Endothelial cell of umbilical vein (primary cell): Measurements from ENCODE around the gene DHRS2. TPM values are rescaled to one million over a fixed set of nuclear protein-coding genes. Genes with fewer than 3 reads are reported as not detected.

ENCODE experiments used
- BruUV-seq: library from RNA; stranded (reverse); fragments of 400-500 nt; replicated peaks from 2 replicates; lab custom pipeline; 2021; lab: Mats Ljungman, UMichigan
- CTCF ChIA-PET: fragments of 300-600, 350-600 bp; sonication (Branson Sonifier 250); formaldehyde crosslinking; loops from one replicate; lab custom pipeline; 2021; ENCODE audit warnings: antibody characterized with exemption, inconsistent platforms; lab: Charles Lee
- POLR2A ChIA-PET: fragments of 300-600, 350-600 bp; sonication (Branson Sonifier 250); formaldehyde crosslinking; loops from one replicate; lab custom pipeline; 2021; ENCODE audit warnings: antibody characterized with exemption, inconsistent platforms; lab: Charles Lee
- DNase-seq: peaks from one replicate; pipeline ENCODE4 v3.0.0-alpha.2; 2011; ENCODE audit warnings: low read depth, low spot score
- FAIRE-seq: peaks from 2 replicates; lab custom pipeline; 2011; peaks lifted over from hg19 to GRCh38; lab: Jason Lieb, UNC
- H2AFZ ChIP-seq: 2 replicates; pipeline ENCODE4 v1.6.0; 2012; ENCODE audit warnings: low read depth, low read length, control low read depth, inconsistent platforms
- H3K27ac ChIP-seq: 2 replicates; pipeline ENCODE4 v1.5.1; 2011; ENCODE audit warnings: low read depth, mild to moderate bottlenecking, control low read depth, low read length, moderate library complexity; ENCODE audit not compliant: insufficient read depth
- H3K27me3 ChIP-seq, 2 experiments: 2 replicates each; pipeline versions ENCODE4 v1.6.0 to v1.6.1; 2011; ENCODE audit warnings: low read length in 2 of 2, mixed read lengths in 1 of 2; ENCODE audit not compliant: control insufficient read depth in 2 of 2, insufficient read depth in 2 of 2
- H3K36me3 ChIP-seq, 2 experiments: 2 replicates in 1 of 2; 3 replicates in 1 of 2; pipeline ENCODE4 v1.5.1; 2011; ENCODE audit warnings: low read length in 2 of 2, mild to moderate bottlenecking in 1 of 2, moderate library complexity in 1 of 2; ENCODE audit not compliant: control insufficient read depth in 2 of 2, insufficient read depth in 2 of 2; ENCODE audit errors: extremely low read depth in 1 of 2
- H3K4me1 ChIP-seq: 3 replicates; pipeline ENCODE4 v1.5.1; 2011; ENCODE audit warnings: mild to moderate bottlenecking, low read length; ENCODE audit not compliant: control insufficient read depth, insufficient read depth; ENCODE audit errors: extremely low read depth
- H3K4me2 ChIP-seq: 2 replicates; pipeline ENCODE4 v1.6.1; 2011; ENCODE audit warnings: low read length, control low read depth, mixed read lengths; ENCODE audit not compliant: insufficient read depth
- H3K4me3 ChIP-seq, 3 experiments: fragments of 200-600 bp in 1 of 3; sonication (generic), shearing (Covaris generic) in 1 of 3; replicated peaks in 1 of 3; 2 replicates each; pipeline ENCODE4 v1.5.1; 2011 to 2016; ENCODE audit warnings: control low read depth in 3 of 3, low read length in 3 of 3, mild to moderate bottlenecking in 2 of 3, inconsistent platforms in 1 of 3, low read depth in 1 of 3, moderate library complexity in 1 of 3; ENCODE audit not compliant: insufficient read depth in 1 of 3
- H3K79me2 ChIP-seq: 2 replicates; pipeline ENCODE4 v1.6.0; 2012; ENCODE audit warnings: low read length, inconsistent platforms; ENCODE audit not compliant: control insufficient read depth, insufficient read depth
- H3K9ac ChIP-seq: replicated peaks from 2 replicates; pipeline ENCODE3; 2011; ENCODE audit warnings: low read length, control low read depth; ENCODE audit not compliant: insufficient read depth; ENCODE audit errors: extremely low read depth
- H3K9me1 ChIP-seq: replicated peaks from 3 replicates; pipeline ENCODE4 v1.6.0; 2011; ENCODE audit warnings: mild to moderate bottlenecking, low read length; ENCODE audit not compliant: control insufficient read depth, insufficient read depth; ENCODE audit errors: extremely low read depth
- H3K9me3 ChIP-seq: replicated peaks from 2 replicates; pipeline ENCODE4 v1.5.1; 2012; ENCODE audit warnings: low read length, inconsistent platforms; ENCODE audit not compliant: control insufficient read depth, insufficient read depth
- H4K20me1 ChIP-seq: replicated peaks from 2 replicates; pipeline ENCODE3; 2011; ENCODE audit warnings: mild to moderate bottlenecking, low read length; ENCODE audit not compliant: control insufficient read depth, insufficient read depth; ENCODE audit errors: extremely low read depth
- GATA2 ChIP-seq: IDR thresholded peaks from 2 replicates; pipeline ENCODE4 v1.7.0; 2011; ENCODE audit warnings: low read depth, mild to moderate bottlenecking, moderate library complexity, mixed read lengths, low read length; ENCODE audit not compliant: insufficient read length, insufficient read depth
- JUN ChIP-seq: IDR thresholded peaks from 2 replicates; pipeline ENCODE4 v1.6.1; 2011; ENCODE audit warnings: borderline replicate concordance, low read depth; ENCODE audit not compliant: insufficient read length, insufficient read depth
- MAX ChIP-seq: IDR thresholded peaks from 2 replicates; pipeline ENCODE4 v1.6.1; 2011; ENCODE audit not compliant: insufficient read depth, insufficient read length
- MYC ChIP-seq: IDR thresholded peaks from one replicate; pipeline ENCODE4 v1.6.1; 2011; ENCODE audit warnings: mild to moderate bottlenecking, low read depth, low read length
- dilution Hi-C: fragments of 300-500 bp; cut with MboI; formaldehyde crosslinking; loops from one replicate; pipeline ENCODE4 v1.15.0; 2019; ENCODE audit warnings: low sequenced_read_pairs; ENCODE audit not compliant: extremely low pct_ligation_motif_present
- intact Hi-C: fragments of 100-400 bp; cut with micrococcal nuclease; formaldehyde crosslinking; loops from one replicate; pipeline ENCODE4 v1.10.0; 2022
- polyA plus RNA-seq, 4 experiments: library from polyadenylated mRNA; depleted of rRNA in 3 of 4; stranded (reverse) in 3 of 4; unstranded in 1 of 4; fragments of >200 nt; gene quantifications; 2 replicates each; pipeline versions ENCODE4 v1.2.1 to v1.2.3, GENCODE V29; 2011 to 2012; ENCODE audit warnings: missing spikeins in 1 of 4
- total RNA-seq: library from RNA; stranded (reverse); gene quantifications from 2 replicates; pipeline ENCODE4 v1.2.3, GENCODE V29; 2021

The DHRS2 gene
- total and polyA plus RNA-seq, 2 donors (not counting 3 experiments of a cell fraction or from before 2014, with no cell fraction given), result 0.10 TPM; not detected in 1

- Histone ChIP-seq H3K9me3 (no peaks in the 10 kb centered on the region), H3K36me3 (no peaks in the 10 kb centered on the region), H3K79me2 (no peaks in the 10 kb centered on the region), H4K20me1 (no peaks in the 10 kb centered on the region), H3K4me3 (no peak overlapping the region), H3K9ac (no peak overlapping the region), H3K4me1 (no peaks in the 10 kb centered on the region), H3K4me2 (no peak overlapping the region), H2AFZ (no peak overlapping the region), H3K27me3 (no peaks in the 10 kb centered on the region), H3K27ac (no peak overlapping the region), H3K9me1 (no peaks in the 10 kb centered on the region)
- CTCF ChIA-PET, result interaction anchor here (1.0 kb wide), 1 partner anchor 14 kb away, joined by 3 read pairs; no protein-coding TSS in a partner anchor
- intact Hi-C loops, result no loop called here
- dilution Hi-C loops, result no loop called here
- no TSS peak for BruUV-seq
- TF ChIP-seq GATA2, result no peak
- TF ChIP-seq MAX, result no peak
- TF ChIP-seq MYC, result no peak
- no peak for TF ChIP-seq JUN
- FAIRE-seq, result no peak
- POLR2A ChIA-PET, result no interaction called here
- DNase-seq, result no peak
Measured at GRCh38 chr14:23602181-23603095, 33.7 kb upstream of the DHRS2 start.

- CTCF ChIA-PET, result interaction anchor here (1.0 kb wide), 1 partner anchor 14 kb away, joined by 3 read pairs; no protein-coding TSS in a partner anchor
- Histone ChIP-seq H3K4me1 (no peaks in the 10 kb centered on the region), H3K4me2 (no peak overlapping the region), H3K27me3 (no peaks in the 10 kb centered on the region), H3K9me1 (no peaks in the 10 kb centered on the region), H2AFZ (no peak overlapping the region), H3K9ac (no peak overlapping the region), H4K20me1 (no peaks in the 10 kb centered on the region), H3K36me3 (no peaks in the 10 kb centered on the region), H3K79me2 (no peaks in the 10 kb centered on the region), H3K27ac (no peak overlapping the region), H3K4me3 (no peak overlapping the region), H3K9me3 (no peaks in the 10 kb centered on the region)
- FAIRE-seq (no peak), DNase-seq (no peak)
- intact Hi-C loops (no loop called here), dilution Hi-C loops (no loop called here)
- no peak for TF ChIP-seq MYC
- POLR2A ChIA-PET, result no interaction called here
- BruUV-seq, result no TSS peak
Measured at GRCh38 chr14:23603103-23603502, 33.1 kb upstream of the DHRS2 start.
